ENCODE results near the gene ANKRD44. TPM values are rescaled to one million over a fixed set of nuclear protein-coding genes. Genes with fewer than 3 reads are reported as not detected.

Gene ANKRD44
- total RNA-seq, 1 experiment from 2014 or later = 2.4 TPM

GRCh38 chr2:197013098-197013497 lies 297.5 kb downstream of the ANKRD44 start:
- Histone ChIP-seq H3K36me3 (ENCODE audit: low read depth, low read length) (no peaks in the 10 kb centered on the region), H3K4me1 (ENCODE audit: insufficient read depth, low read length) (peaks cover 8% of the 10 kb centered on the region), H4K20me1 (ENCODE audit: low read length) (no peaks in the 10 kb centered on the region), H3K4me3 (ENCODE audit: low read length) (no peak overlapping the region), H3K79me2 (ENCODE audit: low read length) (no peaks in the 10 kb centered on the region), H3K27ac (ENCODE audit: low read length) (no peak overlapping the region), H3K4me2 (ENCODE audit: low read length) (no peak overlapping the region), H3K27me3 (ENCODE audit: low read length) (no peaks in the 10 kb centered on the region), H2AFZ (ENCODE audit: low read length) (no peak overlapping the region), H3F3A (ENCODE audit: low read length, unreplicated experiment) (no peaks in the 10 kb centered on the region), H3K9me2 (replicated peaks; ENCODE audit: low read length) (no peaks in the 10 kb centered on the region), H3K9ac (ENCODE audit: low read length) (no peak overlapping the region), H3K9me3 (ENCODE audit: low read length) (no peaks in the 10 kb centered on the region)
- DNase-seq = no peak
- intact Hi-C loops (cut with micrococcal nuclease) = loop anchor here (2.0 to 10.0 kb wide), 5 partner anchors 24 to 292 kb away; no protein-coding TSS in a partner anchor
- CTCF ChIA-PET = no interaction called here
- BruUV-seq (replicated peaks) = no TSS peak
- no peak for ATAC-seq
- POLR2A ChIA-PET (ENCODE audit: unreplicated experiment) = no interaction called here
- TF ChIP-seq, protein P1, sequence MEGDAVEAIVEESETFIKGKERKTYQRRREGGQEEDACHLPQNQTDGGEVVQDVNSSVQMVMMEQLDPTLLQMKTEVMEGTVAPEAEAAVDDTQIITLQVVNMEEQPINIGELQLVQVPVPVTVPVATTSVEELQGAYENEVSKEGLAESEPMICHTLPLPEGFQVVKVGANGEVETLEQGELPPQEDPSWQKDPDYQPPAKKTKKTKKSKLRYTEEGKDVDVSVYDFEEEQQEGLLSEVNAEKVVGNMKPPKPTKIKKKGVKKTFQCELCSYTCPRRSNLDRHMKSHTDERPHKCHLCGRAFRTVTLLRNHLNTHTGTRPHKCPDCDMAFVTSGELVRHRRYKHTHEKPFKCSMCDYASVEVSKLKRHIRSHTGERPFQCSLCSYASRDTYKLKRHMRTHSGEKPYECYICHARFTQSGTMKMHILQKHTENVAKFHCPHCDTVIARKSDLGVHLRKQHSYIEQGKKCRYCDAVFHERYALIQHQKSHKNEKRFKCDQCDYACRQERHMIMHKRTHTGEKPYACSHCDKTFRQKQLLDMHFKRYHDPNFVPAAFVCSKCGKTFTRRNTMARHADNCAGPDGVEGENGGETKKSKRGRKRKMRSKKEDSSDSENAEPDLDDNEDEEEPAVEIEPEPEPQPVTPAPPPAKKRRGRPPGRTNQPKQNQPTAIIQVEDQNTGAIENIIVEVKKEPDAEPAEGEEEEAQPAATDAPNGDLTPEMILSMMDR (conservative IDR thresholded peaks at IDR 0.05; ENCODE audit: low read depth, low read length) = no peak
- TF ChIP-seq EZH2 (IDR thresholded peaks at IDR 0.05; ENCODE audit: low read length, unreplicated experiment) (no peak), EZH2phosphoT487 (IDR thresholded peaks at IDR 0.05; ENCODE audit: borderline replicate concordance, low read length) (no peak)

GRCh38 chr2:197011801-197012641 lies 298.6 kb downstream of the ANKRD44 start:
- TF ChIP-seq, protein P1 (conservative IDR thresholded peaks at IDR 0.05; ENCODE audit: low read depth, low read length) = peak; percentile 92
- no peak for TF ChIP-seq EZH2phosphoT487 (IDR thresholded peaks at IDR 0.05; ENCODE audit: borderline replicate concordance, low read length)
- Histone ChIP-seq H2AFZ (ENCODE audit: low read length) (peak overlapping the region; percentile 75), H3K27ac (ENCODE audit: low read length) (no peak overlapping the region), H3K9me2 (replicated peaks; ENCODE audit: low read length) (no peaks in the 10 kb centered on the region), H3K36me3 (ENCODE audit: low read depth, low read length) (no peaks in the 10 kb centered on the region), H3K4me3 (ENCODE audit: low read length) (no peak overlapping the region), H3K9me3 (ENCODE audit: low read length) (no peaks in the 10 kb centered on the region), H4K20me1 (ENCODE audit: low read length) (no peaks in the 10 kb centered on the region), H3K79me2 (ENCODE audit: low read length) (no peaks in the 10 kb centered on the region), H3K27me3 (ENCODE audit: low read length) (no peaks in the 10 kb centered on the region), H3K4me2 (ENCODE audit: low read length) (no peak overlapping the region), H3K4me1 (ENCODE audit: insufficient read depth, low read length) (peaks cover 16% of the 10 kb centered on the region), H3K9ac (ENCODE audit: low read length) (no peak overlapping the region), H3F3A (ENCODE audit: low read length, unreplicated experiment) (no peaks in the 10 kb centered on the region)
- BruUV-seq (replicated peaks) = no TSS peak
- intact Hi-C loops (cut with micrococcal nuclease) = loop anchor here (1.0 to 10.0 kb wide), 7 partner anchors 23 to 366 kb away; no protein-coding TSS in a partner anchor
- peak; percentile 85 for ATAC-seq
- DNase-seq = peak; percentile 70
- POLR2A ChIA-PET (ENCODE audit: unreplicated experiment) = no interaction called here
- CTCF ChIA-PET = interaction anchor here (0.6 to 0.7 kb wide), 2 partner anchors 109 to 365 kb away, joined by 3 to 6 read pairs; no protein-coding TSS in a partner anchor

- BruUV-seq (replicated peaks) = no TSS peak
- TF ChIP-seq EZH2 (IDR thresholded peaks at IDR 0.05; ENCODE audit: low read length, unreplicated experiment) (no peak), EZH2phosphoT487 (IDR thresholded peaks at IDR 0.05; ENCODE audit: borderline replicate concordance, low read length) (no peak)
- TF ChIP-seq, protein P1 (conservative IDR thresholded peaks at IDR 0.05; ENCODE audit: low read depth, low read length) = no peak
- no peaks in the 10 kb centered on the region for H3K9me3 ChIP-seq (ENCODE audit: low read length)
- H3K4me1 ChIP-seq (ENCODE audit: insufficient read depth, low read length) = peaks cover 16% of the 10 kb centered on the region
- H3K79me2 ChIP-seq (ENCODE audit: low read length) = no peaks in the 10 kb centered on the region
- no peak overlapping the region for H3K27ac ChIP-seq (ENCODE audit: low read length)
- H3K36me3 ChIP-seq (ENCODE audit: low read depth, low read length) = no peaks in the 10 kb centered on the region
- no peaks in the 10 kb centered on the region for H3K27me3 ChIP-seq (ENCODE audit: low read length)
- H3K4me3 ChIP-seq (ENCODE audit: low read length) = no peak overlapping the region
- H3K4me2 ChIP-seq (ENCODE audit: low read length) = no peak overlapping the region
- intact Hi-C loops (cut with micrococcal nuclease) = loop anchor here (5.0 to 10.0 kb wide), 2 partner anchors 161 to 294 kb away; no protein-coding TSS in a partner anchor
- DNase-seq (no peak), ATAC-seq (no peak)
- POLR2A ChIA-PET (ENCODE audit: unreplicated experiment) = interaction anchor here (0.6 kb wide), 1 partner anchor 37 kb away, joined by 3 read pairs; no protein-coding TSS in a partner anchor
- no peaks in the 10 kb centered on the region for H3F3A ChIP-seq (ENCODE audit: low read length, unreplicated experiment)
- no peaks in the 10 kb centered on the region for H3K9me2 ChIP-seq (replicated peaks; ENCODE audit: low read length)
- no peak overlapping the region for H3K9ac ChIP-seq (ENCODE audit: low read length)
- no peaks in the 10 kb centered on the region for H4K20me1 ChIP-seq (ENCODE audit: low read length)
- CTCF ChIA-PET = interaction anchor here (0.6 kb wide), 1 partner anchor 88 kb away, joined by 3 read pairs; no protein-coding TSS in a partner anchor
- no peak overlapping the region for H2AFZ ChIP-seq (ENCODE audit: low read length)
Observed at GRCh38 chr2:197011021-197011417, 299.6 kb downstream of the ANKRD44 start.

Data from PC-3 (cell line).